ENCODE results near the gene LST1.

DNA sequence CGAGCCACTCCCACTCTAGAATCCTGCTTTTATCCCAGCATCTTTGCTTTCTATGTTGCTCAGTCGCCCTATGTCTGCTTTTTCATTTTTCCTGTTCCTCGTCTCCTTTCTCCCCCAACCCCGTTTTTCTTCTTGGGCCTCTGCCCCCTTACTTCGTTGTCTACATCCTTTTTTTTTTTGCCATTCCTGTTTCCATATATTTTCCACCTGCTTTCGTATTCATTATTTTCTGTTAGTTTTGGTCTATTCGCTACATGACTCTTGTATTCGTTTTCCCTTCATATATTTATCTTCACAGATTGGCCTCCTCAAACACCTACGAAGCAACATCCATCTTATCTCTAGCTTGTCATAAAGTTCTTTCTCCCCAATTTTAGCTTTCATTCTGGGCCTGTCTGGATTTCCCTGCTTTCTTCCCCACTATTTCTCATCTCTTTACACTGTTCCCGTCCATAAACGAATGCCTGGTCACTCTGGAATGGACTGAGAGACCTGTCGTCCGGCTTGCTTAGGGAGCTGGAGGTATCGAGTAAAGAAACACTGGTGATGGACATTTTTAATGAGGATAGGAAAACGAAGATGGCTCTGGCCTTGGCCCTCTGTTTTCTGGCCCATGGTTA lies 35.4 kb downstream of the LST1 start:
- TF ChIP-seq, protein P1, sequence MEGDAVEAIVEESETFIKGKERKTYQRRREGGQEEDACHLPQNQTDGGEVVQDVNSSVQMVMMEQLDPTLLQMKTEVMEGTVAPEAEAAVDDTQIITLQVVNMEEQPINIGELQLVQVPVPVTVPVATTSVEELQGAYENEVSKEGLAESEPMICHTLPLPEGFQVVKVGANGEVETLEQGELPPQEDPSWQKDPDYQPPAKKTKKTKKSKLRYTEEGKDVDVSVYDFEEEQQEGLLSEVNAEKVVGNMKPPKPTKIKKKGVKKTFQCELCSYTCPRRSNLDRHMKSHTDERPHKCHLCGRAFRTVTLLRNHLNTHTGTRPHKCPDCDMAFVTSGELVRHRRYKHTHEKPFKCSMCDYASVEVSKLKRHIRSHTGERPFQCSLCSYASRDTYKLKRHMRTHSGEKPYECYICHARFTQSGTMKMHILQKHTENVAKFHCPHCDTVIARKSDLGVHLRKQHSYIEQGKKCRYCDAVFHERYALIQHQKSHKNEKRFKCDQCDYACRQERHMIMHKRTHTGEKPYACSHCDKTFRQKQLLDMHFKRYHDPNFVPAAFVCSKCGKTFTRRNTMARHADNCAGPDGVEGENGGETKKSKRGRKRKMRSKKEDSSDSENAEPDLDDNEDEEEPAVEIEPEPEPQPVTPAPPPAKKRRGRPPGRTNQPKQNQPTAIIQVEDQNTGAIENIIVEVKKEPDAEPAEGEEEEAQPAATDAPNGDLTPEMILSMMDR (IDR thresholded peaks at IDR 0.05; ENCODE audit: low read depth, low read length, missing input control), result no peak
- TF ChIP-seq, protein P2, sequence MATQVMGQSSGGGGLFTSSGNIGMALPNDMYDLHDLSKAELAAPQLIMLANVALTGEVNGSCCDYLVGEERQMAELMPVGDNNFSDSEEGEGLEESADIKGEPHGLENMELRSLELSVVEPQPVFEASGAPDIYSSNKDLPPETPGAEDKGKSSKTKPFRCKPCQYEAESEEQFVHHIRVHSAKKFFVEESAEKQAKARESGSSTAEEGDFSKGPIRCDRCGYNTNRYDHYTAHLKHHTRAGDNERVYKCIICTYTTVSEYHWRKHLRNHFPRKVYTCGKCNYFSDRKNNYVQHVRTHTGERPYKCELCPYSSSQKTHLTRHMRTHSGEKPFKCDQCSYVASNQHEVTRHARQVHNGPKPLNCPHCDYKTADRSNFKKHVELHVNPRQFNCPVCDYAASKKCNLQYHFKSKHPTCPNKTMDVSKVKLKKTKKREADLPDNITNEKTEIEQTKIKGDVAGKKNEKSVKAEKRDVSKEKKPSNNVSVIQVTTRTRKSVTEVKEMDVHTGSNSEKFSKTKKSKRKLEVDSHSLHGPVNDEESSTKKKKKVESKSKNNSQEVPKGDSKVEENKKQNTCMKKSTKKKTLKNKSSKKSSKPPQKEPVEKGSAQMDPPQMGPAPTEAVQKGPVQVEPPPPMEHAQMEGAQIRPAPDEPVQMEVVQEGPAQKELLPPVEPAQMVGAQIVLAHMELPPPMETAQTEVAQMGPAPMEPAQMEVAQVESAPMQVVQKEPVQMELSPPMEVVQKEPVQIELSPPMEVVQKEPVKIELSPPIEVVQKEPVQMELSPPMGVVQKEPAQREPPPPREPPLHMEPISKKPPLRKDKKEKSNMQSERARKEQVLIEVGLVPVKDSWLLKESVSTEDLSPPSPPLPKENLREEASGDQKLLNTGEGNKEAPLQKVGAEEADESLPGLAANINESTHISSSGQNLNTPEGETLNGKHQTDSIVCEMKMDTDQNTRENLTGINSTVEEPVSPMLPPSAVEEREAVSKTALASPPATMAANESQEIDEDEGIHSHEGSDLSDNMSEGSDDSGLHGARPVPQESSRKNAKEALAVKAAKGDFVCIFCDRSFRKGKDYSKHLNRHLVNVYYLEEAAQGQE (IDR thresholded peaks at IDR 0.05), result no peak
- no peak for TF ChIP-seq HNF4G (IDR thresholded peaks at IDR 0.05)
- TF ChIP-seq RAD21 (IDR thresholded peaks at IDR 0.05), result no peak
- no peak for TF ChIP-seq SP1 (IDR thresholded peaks at IDR 0.05)
- TF ChIP-seq, protein P3, sequence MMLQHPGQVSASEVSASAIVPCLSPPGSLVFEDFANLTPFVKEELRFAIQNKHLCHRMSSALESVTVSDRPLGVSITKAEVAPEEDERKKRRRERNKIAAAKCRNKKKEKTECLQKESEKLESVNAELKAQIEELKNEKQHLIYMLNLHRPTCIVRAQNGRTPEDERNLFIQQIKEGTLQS (IDR thresholded peaks at IDR 0.05), result no peak
- TF ChIP-seq JUND (IDR thresholded peaks at IDR 0.05), result no peak
- TF ChIP-seq GABPA (IDR thresholded peaks at IDR 0.05 in 1 of 2, conservative IDR thresholded peaks at IDR 0.05 in 1 of 2), result no peak
- no peak for TF ChIP-seq YY1 (IDR thresholded peaks at IDR 0.05)
- TF ChIP-seq, protein P4, sequence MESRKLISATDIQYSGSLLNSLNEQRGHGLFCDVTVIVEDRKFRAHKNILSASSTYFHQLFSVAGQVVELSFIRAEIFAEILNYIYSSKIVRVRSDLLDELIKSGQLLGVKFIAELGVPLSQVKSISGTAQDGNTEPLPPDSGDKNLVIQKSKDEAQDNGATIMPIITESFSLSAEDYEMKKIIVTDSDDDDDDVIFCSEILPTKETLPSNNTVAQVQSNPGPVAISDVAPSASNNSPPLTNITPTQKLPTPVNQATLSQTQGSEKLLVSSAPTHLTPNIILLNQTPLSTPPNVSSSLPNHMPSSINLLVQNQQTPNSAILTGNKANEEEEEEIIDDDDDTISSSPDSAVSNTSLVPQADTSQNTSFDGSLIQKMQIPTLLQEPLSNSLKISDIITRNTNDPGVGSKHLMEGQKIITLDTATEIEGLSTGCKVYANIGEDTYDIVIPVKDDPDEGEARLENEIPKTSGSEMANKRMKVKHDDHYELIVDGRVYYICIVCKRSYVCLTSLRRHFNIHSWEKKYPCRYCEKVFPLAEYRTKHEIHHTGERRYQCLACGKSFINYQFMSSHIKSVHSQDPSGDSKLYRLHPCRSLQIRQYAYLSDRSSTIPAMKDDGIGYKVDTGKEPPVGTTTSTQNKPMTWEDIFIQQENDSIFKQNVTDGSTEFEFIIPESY (IDR thresholded peaks at IDR 0.05), result no peak
- TF ChIP-seq, protein P5, sequence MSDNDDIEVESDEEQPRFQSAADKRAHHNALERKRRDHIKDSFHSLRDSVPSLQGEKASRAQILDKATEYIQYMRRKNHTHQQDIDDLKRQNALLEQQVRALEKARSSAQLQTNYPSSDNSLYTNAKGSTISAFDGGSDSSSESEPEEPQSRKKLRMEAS (IDR thresholded peaks at IDR 0.05), result no peak
- TF ChIP-seq TAF1 (conservative IDR thresholded peaks at IDR 0.05), result no peak
- TF ChIP-seq EGR1 (IDR thresholded peaks at IDR 0.05; ENCODE audit: low read depth in 2 of 2), result no peak
- no peak for TF ChIP-seq RXRA (IDR thresholded peaks at IDR 0.05)
